GM18870 (cell line): ENCODE data around the gene IP6K1.
"Not testable (repeated sequence)": the region's sequence is repeated elsewhere in the genome, so short reads cannot be mapped to it uniquely, and the experiment has no call there.

Experiments used
- ATAC-seq: cut with Tn5 transposase; IDR thresholded peaks from one replicate; pipeline ENCODE4 v1.9.1; 2021; ENCODE audit warnings: moderate library complexity; ENCODE audit not compliant: unreplicated experiment

Gene IP6K1

GRCh38 chr3:49786357-49787181, at the start of gene IP6K1:
TSS of gene IP6K1 (minus strand) at chr3:49786542. CDS start at chr3:49748040, 38,502 bp downstream.
- ATAC-seq = peak; percentile 99

DNA sequence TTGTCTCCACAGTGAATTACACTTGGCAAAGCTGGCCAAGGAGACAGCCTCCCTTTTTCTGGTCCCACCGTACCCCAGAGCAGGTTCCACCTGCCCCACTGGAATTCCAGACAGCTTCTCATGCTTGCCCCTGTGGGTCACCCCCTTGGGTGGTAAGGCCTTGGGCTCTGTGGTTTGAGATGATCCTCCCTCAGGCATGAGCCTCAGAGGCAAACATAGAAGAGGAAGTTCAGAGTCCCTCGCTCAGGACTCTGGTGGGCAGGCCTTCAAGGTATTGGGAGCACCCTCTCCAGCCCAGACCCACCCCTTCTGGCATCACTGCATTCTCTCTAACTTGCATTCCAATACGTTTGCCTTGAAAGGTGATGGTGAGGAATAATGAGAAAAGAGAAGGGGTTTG, 45.0 kb upstream of the IP6K1 start:
- ATAC-seq = no peak

GRCh38 chr3:49826016-49826415, 39.7 kb upstream of the IP6K1 start:
- ATAC-seq = no peak

- ATAC-seq = not testable (repeated sequence)
Observed at GRCh38 chr3:49823131-49823530, 36.8 kb upstream of the IP6K1 start.

DNA sequence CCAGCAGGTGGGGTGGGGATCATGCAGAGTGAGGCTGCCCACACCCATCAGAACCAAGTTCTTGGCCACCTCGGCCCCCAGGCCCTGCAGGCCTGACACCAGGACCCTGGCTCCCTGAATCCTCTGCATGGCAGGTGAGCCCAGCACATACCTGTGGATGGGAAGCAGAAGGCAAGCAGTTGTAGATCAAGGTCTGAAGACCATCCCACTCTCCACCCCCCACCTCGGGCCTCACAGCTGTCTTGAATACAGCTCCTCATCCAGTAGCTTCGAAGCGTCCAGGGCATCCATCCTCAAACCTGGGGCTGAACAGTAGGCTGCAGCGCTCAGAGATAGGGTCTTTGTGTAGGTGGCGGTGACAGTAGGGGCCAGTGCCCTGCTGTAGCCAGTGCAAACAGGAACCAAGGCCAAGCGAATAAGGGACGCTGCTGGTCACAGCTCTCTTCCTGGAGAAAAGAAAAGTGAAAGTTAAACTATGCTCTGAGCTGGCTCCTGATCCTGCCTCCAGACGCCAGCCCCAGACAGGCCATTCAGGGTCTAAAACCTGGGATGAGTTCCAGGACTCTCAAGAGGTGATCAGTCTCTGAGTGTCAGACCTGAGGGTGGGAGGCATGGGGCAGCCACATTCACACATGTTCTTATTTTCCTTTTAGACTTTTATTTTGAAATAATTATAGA, 27.3 kb upstream of the IP6K1 start, which contains the start of gene UBA7:
TSS of gene UBA7 (minus strand) at position 457 of the 678 bp plus-strand sequence. CDS start at position 291, 166 bp downstream.
- no peak for ATAC-seq

DNA sequence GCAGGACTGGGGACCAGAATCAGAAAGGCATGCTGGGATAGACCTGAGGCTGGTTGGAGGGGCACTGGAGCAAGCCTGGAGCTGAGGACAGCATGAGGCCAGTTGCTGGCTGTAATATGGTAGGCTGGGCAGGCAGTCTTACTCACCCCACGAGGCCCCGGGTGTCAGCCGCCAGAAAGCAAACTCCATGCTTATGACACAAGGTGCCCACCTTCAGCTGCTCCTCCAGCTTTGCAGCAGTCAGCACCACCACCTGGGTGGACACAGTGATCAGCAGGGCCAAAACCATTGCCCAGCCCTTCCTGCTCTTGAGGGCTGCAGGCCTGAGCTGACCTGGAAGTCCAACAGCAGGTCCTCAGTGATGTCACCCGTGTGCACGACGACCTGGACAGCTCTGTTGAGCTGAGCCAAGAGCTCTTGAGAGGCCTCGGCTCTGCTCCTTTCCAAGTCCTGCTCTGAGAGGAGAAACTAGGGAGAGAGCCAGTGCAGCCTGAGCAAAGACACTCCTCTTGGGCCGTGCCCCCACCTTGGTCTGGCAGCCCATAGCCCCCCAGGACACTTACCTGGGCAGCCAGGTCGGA, 26.7 kb upstream of the IP6K1 start:
- no peak for ATAC-seq

DNA sequence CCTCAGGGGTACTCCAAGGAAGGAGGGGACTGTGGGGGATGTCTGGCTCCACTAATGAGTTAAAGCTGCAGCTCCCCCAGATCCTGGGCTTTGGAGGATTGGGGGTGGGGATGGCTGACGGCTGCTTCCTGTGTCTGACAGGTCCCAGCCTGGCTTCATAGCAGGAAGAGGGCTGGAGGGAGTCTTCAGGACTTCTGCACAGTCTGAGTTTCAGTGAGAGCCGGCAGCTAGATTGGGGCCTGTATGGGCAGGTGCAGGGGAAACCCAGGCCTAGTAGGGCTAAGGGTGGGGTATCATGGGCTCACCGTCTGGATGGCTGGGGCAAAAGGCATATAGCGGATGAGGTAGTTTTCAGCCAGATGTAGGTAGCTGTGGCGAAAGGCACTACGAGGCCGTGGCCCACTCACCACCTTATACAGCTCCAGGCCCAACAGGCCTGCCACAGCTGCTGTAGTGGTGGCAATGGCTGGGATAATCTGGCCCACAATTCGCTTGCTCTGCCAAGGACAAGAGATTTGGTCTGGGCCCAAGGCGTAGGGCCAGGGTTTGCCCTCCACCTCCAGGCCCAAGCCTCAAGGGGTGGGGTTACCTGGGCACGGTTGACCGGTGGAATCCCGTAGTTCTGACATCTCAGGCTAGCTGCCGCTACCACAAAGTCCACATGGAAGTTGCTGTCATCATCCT, 21.2 kb upstream of the IP6K1 start:
- ATAC-seq = no peak

DNA sequence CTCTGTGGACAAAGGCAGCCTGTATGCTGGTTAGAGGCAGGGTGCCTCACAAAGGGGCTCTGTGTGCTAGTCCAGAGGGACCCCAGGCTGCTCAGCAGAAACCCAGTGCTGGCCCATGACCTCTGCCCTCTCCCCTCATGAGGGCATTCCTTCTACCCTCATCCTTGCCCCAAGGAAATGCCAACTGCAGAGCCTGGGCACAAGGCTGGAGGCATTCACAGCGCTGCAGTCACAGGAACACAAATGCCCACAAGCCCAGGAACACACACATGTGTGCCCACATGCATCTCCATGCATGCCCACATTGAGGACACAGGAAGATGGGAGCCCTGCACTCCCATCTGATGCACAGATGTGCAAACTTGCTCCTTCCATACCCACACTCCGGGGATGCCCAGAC, 20.5 kb upstream of the IP6K1 start:
- no peak for ATAC-seq

DNA sequence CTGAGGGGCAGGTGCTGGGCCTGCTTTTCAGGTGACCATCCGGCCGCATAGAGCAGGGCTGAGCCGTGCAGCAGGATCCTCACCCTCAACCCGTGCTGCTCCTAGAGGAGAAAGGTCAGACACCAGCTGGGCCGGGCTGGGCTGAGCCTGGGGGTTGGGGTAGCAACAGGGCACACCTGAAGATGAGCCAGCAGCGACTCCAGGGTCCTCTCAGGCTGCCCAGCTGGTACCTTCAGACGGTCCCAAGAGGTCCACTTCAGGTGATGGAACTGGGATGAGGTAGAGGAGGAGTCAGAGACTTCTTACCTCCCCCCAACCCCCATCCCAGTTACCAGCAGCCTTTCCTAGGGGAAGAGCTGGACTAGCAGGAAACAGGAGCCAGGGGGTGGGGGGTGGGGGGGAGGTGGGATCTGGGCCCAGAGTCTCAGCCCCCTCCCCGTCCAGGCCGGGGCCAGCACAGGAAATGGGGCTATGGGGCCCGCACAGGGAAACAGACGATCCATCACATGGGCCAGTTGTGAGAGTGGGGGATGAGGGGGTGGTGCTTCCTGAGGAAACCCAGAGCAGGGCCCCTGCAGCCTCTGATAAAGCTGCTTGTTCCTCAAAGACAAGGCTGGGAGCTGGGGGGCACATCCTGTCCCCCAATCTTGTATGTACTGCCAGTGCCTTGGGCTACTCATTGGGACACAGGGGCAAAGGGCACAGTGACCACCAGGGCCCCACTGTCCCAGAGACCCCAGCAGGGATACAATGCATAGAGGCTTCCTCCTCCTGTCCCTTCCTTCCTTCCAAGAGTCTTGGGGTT, 19.8 kb upstream of the IP6K1 start:
- no peak for ATAC-seq

DNA sequence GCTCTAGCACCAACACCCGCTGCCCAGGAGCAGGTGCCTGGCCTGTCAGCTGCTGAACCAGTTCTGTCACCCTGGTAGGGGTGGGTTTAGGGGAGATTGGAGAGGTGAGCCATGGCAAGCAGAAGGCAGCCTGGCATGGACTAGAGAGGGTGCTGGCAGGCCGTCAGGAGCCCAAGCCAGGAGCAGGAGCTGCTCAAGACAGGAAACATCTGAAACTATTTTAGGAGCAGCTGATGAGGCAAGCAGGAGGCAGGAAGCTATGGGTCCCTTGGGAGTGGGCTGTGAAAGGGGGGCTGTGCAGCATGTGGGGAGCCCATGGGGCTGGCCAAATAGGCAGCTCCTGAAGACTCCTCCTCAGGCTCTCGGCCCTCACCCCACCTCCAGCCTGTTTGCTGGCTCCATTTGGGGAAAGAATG, 19.0 kb upstream of the IP6K1 start:
- ATAC-seq = no peak

DNA sequence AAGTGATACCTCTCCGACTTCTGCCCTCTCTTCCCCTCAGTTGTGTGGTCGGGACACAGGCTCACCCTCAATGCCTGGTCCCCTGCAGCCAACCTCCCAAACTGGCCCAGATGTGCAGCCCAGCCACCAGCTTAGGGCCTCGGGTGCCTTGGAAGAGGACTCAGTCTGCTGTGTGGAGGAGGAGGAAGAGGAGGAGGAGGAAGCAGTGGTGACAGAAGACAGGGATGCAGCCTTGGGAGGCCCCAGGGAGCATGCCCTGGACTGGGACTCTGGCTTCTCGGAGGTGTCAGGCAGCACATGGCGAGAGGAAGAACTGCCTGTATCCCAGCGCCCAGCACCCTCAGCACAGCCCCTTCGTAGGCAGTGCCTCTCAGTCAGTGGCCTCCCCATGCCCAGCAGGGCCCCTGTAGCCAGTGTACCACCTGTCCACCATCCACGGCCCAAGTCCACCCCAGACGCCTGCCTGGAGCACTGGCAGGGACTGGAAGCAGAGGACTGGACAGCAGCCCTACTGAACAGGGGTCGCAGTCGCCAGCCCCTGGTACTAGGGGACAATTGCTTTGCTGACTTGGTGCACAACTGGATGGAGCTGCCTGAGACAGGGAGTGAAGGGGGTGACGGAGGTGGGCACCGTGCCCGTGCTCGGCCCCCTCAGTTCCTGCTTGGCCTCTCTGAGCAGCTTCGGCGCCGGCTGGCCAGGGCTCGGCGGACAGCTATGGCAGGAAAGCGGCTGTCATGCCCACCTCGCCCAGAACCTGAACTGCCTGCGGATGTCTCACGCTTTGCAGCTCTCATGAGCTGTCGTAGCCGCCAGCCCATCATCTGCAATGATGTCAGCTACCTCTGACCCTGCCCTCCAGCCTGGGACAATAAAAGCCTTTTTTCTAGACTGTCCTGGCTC, 18.0 kb upstream of the IP6K1 start:
- no peak for ATAC-seq

GRCh38 chr3:49803465-49804140, 17.3 kb upstream of the IP6K1 start:
- ATAC-seq = peak; percentile 8

DNA sequence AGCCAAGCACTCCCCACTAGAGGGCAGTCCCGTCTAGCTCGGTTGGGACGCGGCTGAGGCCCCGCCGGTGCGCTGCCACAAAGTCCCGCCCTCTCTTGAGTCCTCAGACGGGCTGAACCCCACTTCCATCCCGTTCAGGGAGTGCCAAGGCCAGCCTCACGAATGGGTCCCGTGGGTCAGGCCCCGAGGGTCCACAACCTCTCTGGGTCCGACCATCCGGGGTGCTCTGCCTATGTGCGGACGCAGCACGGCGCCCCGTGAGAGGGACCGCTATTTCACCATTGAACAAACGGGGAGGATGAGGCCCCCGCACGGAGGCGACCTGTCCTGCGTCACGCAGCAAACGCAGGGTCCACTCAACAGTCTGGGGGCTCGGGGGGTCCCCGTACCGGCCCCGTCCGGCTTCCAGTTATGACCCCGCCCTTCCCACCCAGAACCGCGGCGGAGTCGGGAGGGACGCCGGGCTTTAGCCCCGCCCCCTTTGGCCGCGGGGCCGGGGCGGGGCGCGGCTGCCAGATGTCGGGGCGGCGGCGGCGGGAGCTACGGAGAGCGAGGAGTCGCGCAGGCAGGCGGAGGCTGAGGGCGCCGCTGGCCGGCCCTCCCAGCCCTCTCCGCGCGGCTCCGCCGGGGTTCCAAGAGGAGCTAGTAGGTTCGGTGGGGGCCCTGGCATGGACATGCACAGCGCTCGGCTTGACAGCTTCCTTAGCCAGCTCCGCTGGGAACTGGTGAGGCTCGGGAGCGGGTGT, 16.6 kb upstream of the IP6K1 start, which contains the start of gene INKA1:
TSS of gene INKA1 (plus strand) at position 543 of the 746 bp plus-strand sequence. CDS start at position 675, 132 bp downstream.
- ATAC-seq = peak; percentile 37

GRCh38 chr3:49801160-49801559, 14.8 kb upstream of the IP6K1 start:
- no peak for ATAC-seq

DNA sequence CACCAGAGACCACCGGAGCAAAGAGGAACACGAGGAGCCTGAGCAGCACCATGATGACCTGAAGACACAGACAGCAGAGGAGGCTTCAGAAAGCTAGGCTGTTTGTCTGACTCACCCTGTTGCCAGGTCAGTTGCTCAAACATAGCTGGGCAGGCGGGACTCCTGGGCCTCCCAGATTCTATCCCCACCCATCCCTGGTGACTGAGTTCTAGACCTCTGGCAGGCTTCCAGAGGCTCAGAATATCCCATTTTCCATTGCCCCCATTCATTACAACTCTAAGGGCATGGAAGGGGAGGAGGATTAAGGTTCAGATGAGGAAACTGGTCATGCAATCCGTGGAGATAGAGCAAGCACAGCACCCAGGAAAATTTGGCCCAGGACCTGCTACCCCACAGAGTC, 13.4 kb upstream of the IP6K1 start, which contains the start of gene CDHR4:
TSS of gene CDHR4 (minus strand) at position 113 of the 400 bp plus-strand sequence. CDS start at position 52, 61 bp downstream.
- no peak for ATAC-seq

GRCh38 chr3:49799105-49799504, 12.8 kb upstream of the IP6K1 start:
- no peak for ATAC-seq

DNA sequence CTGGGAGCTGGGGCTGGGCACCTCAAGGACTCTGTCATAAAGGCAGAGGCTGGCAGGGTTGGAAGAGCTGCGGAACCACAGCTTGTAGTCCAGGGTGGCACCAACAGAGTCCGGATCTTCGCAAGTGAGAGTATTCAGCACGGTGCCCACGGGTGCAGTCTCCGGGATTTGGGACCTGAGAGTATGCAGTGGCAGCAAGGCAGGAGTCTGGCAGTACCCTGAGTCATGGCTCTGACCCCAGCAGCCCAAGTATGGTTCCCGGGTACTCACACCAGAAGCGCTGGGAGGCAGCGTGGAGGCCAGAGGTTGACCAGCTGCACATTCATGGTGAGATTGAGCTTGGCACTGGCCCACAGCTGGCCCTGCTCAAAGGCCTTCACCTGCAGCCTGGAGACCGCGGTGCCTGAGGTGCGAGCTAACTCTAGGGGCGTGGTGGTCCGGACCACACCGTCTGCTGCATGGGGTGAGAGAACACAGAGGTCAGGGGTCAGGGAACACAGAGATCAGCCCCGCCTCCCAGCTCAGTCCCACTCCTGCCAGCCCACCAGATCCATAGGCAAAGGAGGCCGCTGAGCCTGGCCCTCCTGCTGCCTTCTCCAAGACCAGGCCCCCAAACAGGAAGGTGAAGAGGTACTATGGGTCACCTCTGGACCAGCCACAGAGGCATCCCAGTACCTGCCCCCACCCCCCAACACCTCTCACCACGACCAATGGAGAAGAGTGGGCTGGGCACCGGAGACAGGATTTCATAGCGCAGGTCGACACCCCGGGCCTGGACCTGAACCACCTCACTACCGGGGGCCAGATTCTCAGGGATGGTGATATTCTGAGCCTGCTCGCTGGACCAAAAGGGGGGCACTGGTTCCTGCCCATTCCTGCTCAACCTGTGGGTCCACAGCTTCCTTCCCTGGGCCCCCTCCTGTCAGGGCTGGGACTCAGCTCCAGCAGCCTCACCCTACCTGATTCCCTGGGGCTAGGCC, 8.9 kb upstream of the IP6K1 start:
- no peak for ATAC-seq
